AG04449 (cell line): ENCODE results near the gene UBXN10.
A peak's percentile ranks its signal among the peaks of the same experiment; 100 is the strongest.

Experiments
- CTCF ChIA-PET: fragments of 350-600 bp; formaldehyde crosslinking; extraction: SDS; loops from one replicate; lab custom pipeline; 2021; ENCODE audit warnings: antibody characterized with exemption; lab: Yijun Ruan, JAX
- POLR2A ChIA-PET: fragments of 400-600, 350-600 bp; formaldehyde crosslinking; extraction: SDS; loops from one replicate; lab custom pipeline; 2020; ENCODE audit warnings: antibody characterized with exemption, inconsistent platforms; lab: Yijun Ruan, JAX
- DNase-seq: peaks from one replicate; pipeline ENCODE4 v3.0.0-alpha.2; 2010; ENCODE audit warnings: low read depth, low spot score
- H3K4me3 ChIP-seq: 2 replicates; pipeline ENCODE4 v1.5.1; 2011; ENCODE audit warnings: low read depth, mild to moderate bottlenecking, control low read depth, low read length
- CTCF ChIP-seq: IDR thresholded peaks from one replicate; pipeline ENCODE4 v1.5.1; 2011; ENCODE audit warnings: mild to moderate bottlenecking, moderate library complexity, low read length, control low read depth, inconsistent platforms; ENCODE audit not compliant: insufficient read depth; ENCODE audit errors: missing control alignments

UBXN10 gene

GRCh38 chr1:20192871-20193411 lies 7.0 kb downstream of the UBXN10 start:
- ChIA-PET CTCF (interaction anchor here (0.6 to 6.6 kb wide), 11 partner anchors 10 to 301 kb away, joined by 3 to 101 read pairs (median 7); no protein-coding TSS in a partner anchor), POLR2A (no interaction called here)
- no peak for DNase-seq
- no peak for TF ChIP-seq CTCF
- H3K4me3 ChIP-seq, result no peak overlapping the region

GRCh38 chr1:20194224-20194623 lies 8.3 kb downstream of the UBXN10 start:
- DNase-seq, result no peak
- H3K4me3 ChIP-seq, result no peak overlapping the region
- ChIA-PET POLR2A (no interaction called here), CTCF (interaction anchor here (0.7 to 6.6 kb wide), 22 partner anchors 9 to 324 kb away, joined by 3 to 101 read pairs (median 8); no protein-coding TSS in a partner anchor)
- no peak for TF ChIP-seq CTCF

GRCh38 chr1:20194757-20195461 lies 9.0 kb downstream of the UBXN10 start:
- peak; percentile 85 for TF ChIP-seq CTCF
- CTCF ChIA-PET, result interaction anchor here (0.6 to 6.6 kb wide), 41 partner anchors 8 to 324 kb away, joined by 3 to 101 read pairs (median 5); no protein-coding TSS in a partner anchor
- H3K4me3 ChIP-seq, result no peak overlapping the region
- no peak for DNase-seq
- POLR2A ChIA-PET, result interaction anchor here (0.7 kb wide), 1 partner anchor 189 kb away, joined by 3 read pairs; no protein-coding TSS in a partner anchor

- DNase-seq, result no peak
- no peak overlapping the region for H3K4me3 ChIP-seq
- no peak for TF ChIP-seq CTCF
- CTCF ChIA-PET, result interaction anchor here (0.6 to 6.6 kb wide), 33 partner anchors 8 to 299 kb away, joined by 3 to 101 read pairs (median 5); no protein-coding TSS in a partner anchor
- POLR2A ChIA-PET, result interaction anchor here (0.7 kb wide), 1 partner anchor 189 kb away, joined by 3 read pairs; no protein-coding TSS in a partner anchor
These were observed 9.5 kb downstream of the UBXN10 start for GRCh38 chr1:20195462-20195780.

GRCh38 chr1:20197329-20197791 lies 11.5 kb downstream of the UBXN10 start:
- TF ChIP-seq CTCF, result no peak
- ChIA-PET POLR2A (no interaction called here), CTCF (interaction anchor here (1.6 to 6.6 kb wide), 4 partner anchors 9 to 279 kb away, joined by 4 to 53 read pairs (median 26); no protein-coding TSS in a partner anchor)
- H3K4me3 ChIP-seq, result no peak overlapping the region
- no peak for DNase-seq

GRCh38 chr1:20198296-20198695 lies 12.4 kb downstream of the UBXN10 start:
- no peak for DNase-seq
- ChIA-PET POLR2A (no interaction called here), CTCF (interaction anchor here (1.6 to 6.6 kb wide), 2 partner anchors 19 to 280 kb away, joined by 4 to 53 read pairs; no protein-coding TSS in a partner anchor)
- no peak overlapping the region for H3K4me3 ChIP-seq
- TF ChIP-seq CTCF, result no peak
